NCI-H1694 treated with DMSO at 0.1 percent for 48 hours (cell line): ENCODE measurements around the gene CFAP54.
"Not testable (repeated sequence)": the region's sequence is repeated elsewhere in the genome, so short reads cannot be mapped to it uniquely, and the experiment has no call there.

ENCODE experiments used
- DNase-seq: peaks from one replicate; lab custom pipeline; 2025; lab: John Stamatoyannopoulos, UW

CFAP54 gene

GRCh38 chr12:96623155-96623554 is 133.8 kb downstream of the CFAP54 start:
- DNase-seq: no peak

- DNase-seq: no peak
Observed at GRCh38 chr12:96623656-96624217, 134.4 kb downstream of the CFAP54 start.

GRCh38 chr12:96635844-96636243 is 146.5 kb downstream of the CFAP54 start:
- DNase-seq: no peak

GRCh38 chr12:96636895-96637294 is 147.5 kb downstream of the CFAP54 start:
- DNase-seq: no peak

- DNase-seq: no peak
Observed at GRCh38 chr12:96648923-96649322, 159.5 kb downstream of the CFAP54 start.

- no peak for DNase-seq
Observed at GRCh38 chr12:96652870-96653269, 163.5 kb downstream of the CFAP54 start.

- no peak for DNase-seq
Observed at GRCh38 chr12:96658075-96658474, 168.7 kb downstream of the CFAP54 start.

GRCh38 chr12:96669786-96670185 is 180.4 kb downstream of the CFAP54 start:
- no peak for DNase-seq

- DNase-seq: no peak
Observed at GRCh38 chr12:96670334-96670899, 181.0 kb downstream of the CFAP54 start.

GRCh38 chr12:96675519-96675918 is 186.1 kb downstream of the CFAP54 start:
- not testable (repeated sequence) for DNase-seq

GRCh38 chr12:96677363-96677762 is 188.0 kb downstream of the CFAP54 start:
- no peak for DNase-seq

- no peak for DNase-seq
Observed at GRCh38 chr12:96687719-96688118, 198.3 kb downstream of the CFAP54 start.

GRCh38 chr12:96698521-96698920 is 209.1 kb downstream of the CFAP54 start:
- no peak for DNase-seq

GRCh38 chr12:96698965-96699364 is 209.6 kb downstream of the CFAP54 start:
- DNase-seq: no peak

- DNase-seq: no peak
Observed at GRCh38 chr12:96701856-96702255, 212.5 kb downstream of the CFAP54 start.

- DNase-seq: no peak
Observed at GRCh38 chr12:96710127-96710745, 220.9 kb downstream of the CFAP54 start.

GRCh38 chr12:96711364-96711763 is 222.0 kb downstream of the CFAP54 start:
- DNase-seq: no peak

- DNase-seq: no peak
Observed at GRCh38 chr12:96714199-96714598, 224.8 kb downstream of the CFAP54 start.

- DNase-seq: no peak
Observed at GRCh38 chr12:96719660-96720362, 230.4 kb downstream of the CFAP54 start.

GRCh38 chr12:96720363-96720705 is 231.0 kb downstream of the CFAP54 start:
- no peak for DNase-seq

- DNase-seq: not testable (repeated sequence)
Observed at GRCh38 chr12:96729466-96729865, 240.1 kb downstream of the CFAP54 start.

GRCh38 chr12:96729886-96730285 is 240.5 kb downstream of the CFAP54 start:
- DNase-seq: no peak

GRCh38 chr12:96743606-96744005 is 254.2 kb downstream of the CFAP54 start:
- DNase-seq: no peak
